ENCODE data around the gene ATRN.
A peak's percentile ranks its signal among the peaks of the same experiment; 100 is the strongest.
"Not testable (repeated sequence)": the region's sequence is repeated elsewhere in the genome, so short reads cannot be mapped to it uniquely, and the experiment has no call there.

GRCh38 chr20:3512239-3512638 lies 41.4 kb downstream of the ATRN start:
- TF ChIP-seq MEIS1 (CRISPR knock-in tag; IDR thresholded peaks at IDR 0.05; ENCODE audit: borderline replicate concordance); ZNF510 (tag by site-specific recombination; IDR thresholded peaks at IDR 0.05; ENCODE audit: insufficient replicate concordance); BCL11A (tag by site-specific recombination; IDR thresholded peaks at IDR 0.05; ENCODE audit: low read depth); REST (tag by site-specific recombination; IDR thresholded peaks at IDR 0.05); ZNF350 (tag by site-specific recombination; IDR thresholded peaks at IDR 0.05): not testable (repeated sequence)
- peak; percentile 92 for TF ChIP-seq ZNF146 (tag by site-specific recombination; IDR thresholded peaks at IDR 0.05)
